Testis (tissue), 3 donors: ENCODE results near the gene TNFRSF4. TPM values are rescaled to one million over a fixed set of nuclear protein-coding genes. Genes with fewer than 3 reads are reported as not detected.

Experiments
- DNase-seq: peaks from one replicate; pipeline ENCODE4 v3.0.0-alpha.2; 2019
- H3K27ac ChIP-seq, 2 donors: fragments of 200-600 bp; sonication (generic); one replicate each; pipeline ENCODE4 v1.5.1; 2019
- H3K27me3 ChIP-seq: fragments of 200-600 bp; sonication (generic); one replicate; pipeline ENCODE4 v1.5.1; 2019
- H3K36me3 ChIP-seq: fragments of 200-600 bp; sonication (generic); one replicate; pipeline ENCODE4 v1.5.1; 2017; ENCODE audit warnings: low read depth; ENCODE audit errors: missing control alignments
- H3K4me1 ChIP-seq: fragments of 200-600 bp; sonication (generic); one replicate; pipeline ENCODE4 v1.5.1; 2019
- H3K4me3 ChIP-seq, 2 donors: fragments of 200-600 bp; sonication (generic); one replicate each; pipeline ENCODE4 v1.5.1; 2017 to 2019
- H3K9me3 ChIP-seq: fragments of 200-600 bp; sonication (generic); one replicate; pipeline ENCODE4 v1.5.1; 2017
- POLR2A ChIP-seq: fragments of 450-650 bp; IDR thresholded peaks from one replicate; pipeline ENCODE4 v1.6.1; 2017; ENCODE audit warnings: antibody characterized with exemption, mild to moderate bottlenecking, moderate library complexity
- WGBS, 2 donors: methylation state at CpG; one replicate each; pipeline ENCODE4 v1.1.5; 2018; 5-methylcytosine and 5-hydroxymethylcytosine counted together
- intact Hi-C: fragments of 100-400 bp; cut with DNase I; formaldehyde crosslinking; loops from one replicate; pipeline ENCODE4 v1.15.1; 2023; ENCODE audit warnings: low total_unique reads
- polyA plus RNA-seq: library from polyadenylated mRNA; stranded (reverse); fragments of 350-450 nt; fragmentation: Illumina TruSeq; extraction: RNeasy Lipid Tissue Mini Kit (QIAGEN cat#74804); gene quantifications from one replicate; pipeline ENCODE4 v1.2.3, GENCODE V29; 2014; ENCODE audit warnings: low read depth, low replicate concordance; ENCODE audit not compliant: insufficient read depth
- total RNA-seq, 2 donors: library from RNA; depleted of rRNA; stranded (reverse); fragments of >200 nt; gene quantifications; one replicate each; pipeline ENCODE4 v1.2.3, GENCODE V29; 2016
- TF ChIP-seq, protein P1 (sequence below), 3 experiments: fragments of 450-650 bp in 2 of 3; fragments of 200-600 bp in 1 of 3; sonication (generic) in 1 of 3; IDR thresholded peaks; one replicate each; pipeline ENCODE4 v1.5.1; 2016 to 2019; ENCODE audit warnings: antibody characterized with exemption in 3 of 3, mild to moderate bottlenecking in 2 of 3, moderate library complexity in 1 of 3

Gene TNFRSF4
- total and polyA plus RNA-seq, 3 donors from 2014 or later, result 0.80 to 1.4 (median 0.87) TPM

- no peaks in the 10 kb centered on the region for H3K27me3 ChIP-seq
- H3K27ac ChIP-seq, result no peak overlapping the region
- H3K9me3 ChIP-seq, result no peaks in the 10 kb centered on the region
- TF ChIP-seq, protein P1, sequence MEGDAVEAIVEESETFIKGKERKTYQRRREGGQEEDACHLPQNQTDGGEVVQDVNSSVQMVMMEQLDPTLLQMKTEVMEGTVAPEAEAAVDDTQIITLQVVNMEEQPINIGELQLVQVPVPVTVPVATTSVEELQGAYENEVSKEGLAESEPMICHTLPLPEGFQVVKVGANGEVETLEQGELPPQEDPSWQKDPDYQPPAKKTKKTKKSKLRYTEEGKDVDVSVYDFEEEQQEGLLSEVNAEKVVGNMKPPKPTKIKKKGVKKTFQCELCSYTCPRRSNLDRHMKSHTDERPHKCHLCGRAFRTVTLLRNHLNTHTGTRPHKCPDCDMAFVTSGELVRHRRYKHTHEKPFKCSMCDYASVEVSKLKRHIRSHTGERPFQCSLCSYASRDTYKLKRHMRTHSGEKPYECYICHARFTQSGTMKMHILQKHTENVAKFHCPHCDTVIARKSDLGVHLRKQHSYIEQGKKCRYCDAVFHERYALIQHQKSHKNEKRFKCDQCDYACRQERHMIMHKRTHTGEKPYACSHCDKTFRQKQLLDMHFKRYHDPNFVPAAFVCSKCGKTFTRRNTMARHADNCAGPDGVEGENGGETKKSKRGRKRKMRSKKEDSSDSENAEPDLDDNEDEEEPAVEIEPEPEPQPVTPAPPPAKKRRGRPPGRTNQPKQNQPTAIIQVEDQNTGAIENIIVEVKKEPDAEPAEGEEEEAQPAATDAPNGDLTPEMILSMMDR (IDR thresholded peaks at IDR 0.05), result no peak
- TF ChIP-seq POLR2A, result no peak
- H3K36me3 ChIP-seq, result no peaks in the 10 kb centered on the region
- H3K4me3 ChIP-seq, result no peak overlapping the region
- H3K4me1 ChIP-seq, result no peaks in the 10 kb centered on the region
- DNase-seq, result no peak
- intact Hi-C loops, result no loop called here
- 78 to 83% methylated on average over 24 to 26 of the region's 26 CpGs for WGBS, 2 donors
These were observed 46.1 kb upstream of the TNFRSF4 start for GRCh38 chr1:1259951-1260600.

- 94 to 96% methylated on average over 18 of the region's 18 CpGs for WGBS, 2 donors
- no peak for DNase-seq
- Histone ChIP-seq H3K27ac (no peak overlapping the region), H3K9me3 (no peaks in the 10 kb centered on the region), H3K36me3 (no peaks in the 10 kb centered on the region), H3K4me1 (no peaks in the 10 kb centered on the region), H3K4me3 (no peak overlapping the region), H3K27me3 (no peaks in the 10 kb centered on the region)
- TF ChIP-seq, protein P1 (IDR thresholded peaks at IDR 0.05), result no peak
- TF ChIP-seq POLR2A, result no peak
- intact Hi-C loops, result no loop called here
These were observed 45.6 kb upstream of the TNFRSF4 start for GRCh38 chr1:1259540-1259939.

DNA sequence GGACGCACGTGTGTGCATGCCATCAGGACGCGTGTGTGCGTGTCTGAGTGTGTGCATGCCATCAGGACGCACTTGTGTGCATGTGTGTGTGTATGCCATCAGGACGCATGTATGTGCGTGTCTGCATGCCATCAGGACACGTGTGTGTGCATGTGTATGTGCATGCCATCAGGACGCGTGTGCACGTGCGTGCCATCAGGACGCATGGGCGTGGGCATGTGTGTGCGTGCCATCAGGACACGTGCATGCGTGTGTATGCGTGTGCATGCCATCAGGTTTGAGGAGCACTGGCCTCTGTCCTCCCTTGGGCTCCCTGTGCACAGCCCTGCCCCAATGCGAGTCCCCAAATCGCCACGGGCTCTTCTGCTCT is 45.2 kb upstream of the TNFRSF4 start:
- DNase-seq, result no peak
- no peaks in the 10 kb centered on the region for H3K36me3 ChIP-seq
- H3K27ac ChIP-seq, result no peak overlapping the region
- intact Hi-C loops, result no loop called here
- H3K4me1 ChIP-seq, result no peaks in the 10 kb centered on the region
- no peaks in the 10 kb centered on the region for H3K27me3 ChIP-seq
- H3K9me3 ChIP-seq, result no peaks in the 10 kb centered on the region
- no peak overlapping the region for H3K4me3 ChIP-seq
- WGBS, 2 donors, result 93 to 96% methylated on average over 20 to 22 of the region's 22 CpGs
- no peak for TF ChIP-seq POLR2A
- TF ChIP-seq, protein P1 (IDR thresholded peaks at IDR 0.05), result no peak

- H3K36me3 ChIP-seq, result no peaks in the 10 kb centered on the region
These were observed 43.3 kb upstream of the TNFRSF4 start for GRCh38 chr1:1256956-1257871.

More at GRCh38 chr1:1256956-1257871, 43.3 kb upstream of the TNFRSF4 start:
- Histone ChIP-seq H3K4me1 (no peaks in the 10 kb centered on the region), H3K4me3 (no peak overlapping the region), H3K9me3 (no peaks in the 10 kb centered on the region), H3K27me3 (no peaks in the 10 kb centered on the region), H3K27ac (no peak overlapping the region)
- TF ChIP-seq, protein P1 (IDR thresholded peaks at IDR 0.05), result no peak
- no peak for TF ChIP-seq POLR2A
- DNase-seq, result no peak
- WGBS, 2 donors, result 90 to 92% methylated on average over 24 to 31 of the region's 31 CpGs
- intact Hi-C loops, result no loop called here
